ENCODE results near the gene WIPF3. TPM values are rescaled to one million over a fixed set of nuclear protein-coding genes. Genes with fewer than 3 reads are reported as not detected.

Gene WIPF3
- total RNA-seq, 2 donors from 2014 or later, result 1.6 to 2.3 TPM

GRCh38 chr7:29860186-29860585, 53.9 kb downstream of the WIPF3 start:
- H3K9me3 ChIP-seq, result no peaks in the 10 kb centered on the region
- no peak for DNase-seq
- H3K4me1 ChIP-seq, result no peaks in the 10 kb centered on the region
- H3K27ac ChIP-seq, result no peak overlapping the region
- no peaks in the 10 kb centered on the region for H3K27me3 ChIP-seq
- TF ChIP-seq CTCF (IDR thresholded peaks at IDR 0.05), result no peak
- H3K4me3 ChIP-seq, result no peak overlapping the region
- no peaks in the 10 kb centered on the region for H3K36me3 ChIP-seq
- no peak overlapping the region for H3K9ac ChIP-seq (ENCODE audit: low read depth in 2 of 2, low read length in 2 of 2)
- intact Hi-C loops (cut with DNase I), result no loop called here

- Histone ChIP-seq H3K36me3 (no peaks in the 10 kb centered on the region), H3K9ac (ENCODE audit: low read depth in 2 of 2, low read length in 2 of 2) (no peak overlapping the region), H3K9me3 (no peaks in the 10 kb centered on the region), H3K4me1 (no peaks in the 10 kb centered on the region), H3K27me3 (no peaks in the 10 kb centered on the region), H3K27ac (no peak overlapping the region), H3K4me3 (no peak overlapping the region)
- no peak for TF ChIP-seq CTCF (IDR thresholded peaks at IDR 0.05)
- DNase-seq, result no peak
- intact Hi-C loops (cut with DNase I), result no loop called here
Observed at GRCh38 chr7:29861884-29862283, 55.6 kb downstream of the WIPF3 start.

GRCh38 chr7:29864656-29865055, 58.3 kb downstream of the WIPF3 start:
- no peak overlapping the region for H3K27ac ChIP-seq
- H3K9ac ChIP-seq (ENCODE audit: low read depth in 2 of 2, low read length in 2 of 2), result no peak overlapping the region
- H3K4me3 ChIP-seq, result no peak overlapping the region

GRCh38 chr7:29865526-29865925, 59.2 kb downstream of the WIPF3 start:
- Histone ChIP-seq H3K9me3 (no peaks in the 10 kb centered on the region), H3K4me1 (no peaks in the 10 kb centered on the region), H3K9ac (ENCODE audit: low read depth in 2 of 2, low read length in 2 of 2) (no peak overlapping the region), H3K4me3 (no peak overlapping the region), H3K27ac (no peak overlapping the region), H3K36me3 (no peaks in the 10 kb centered on the region), H3K27me3 (no peaks in the 10 kb centered on the region)
- no peak for TF ChIP-seq CTCF (IDR thresholded peaks at IDR 0.05)
- intact Hi-C loops (cut with DNase I), result no loop called here
- DNase-seq, result no peak

More at GRCh38 chr7:29864656-29865055, 58.3 kb downstream of the WIPF3 start:
- intact Hi-C loops (cut with DNase I), result no loop called here
- TF ChIP-seq CTCF (IDR thresholded peaks at IDR 0.05), result no peak
- Histone ChIP-seq H3K36me3 (no peaks in the 10 kb centered on the region), H3K27me3 (no peaks in the 10 kb centered on the region), H3K9me3 (no peaks in the 10 kb centered on the region), H3K4me1 (no peaks in the 10 kb centered on the region)
- DNase-seq, result no peak

- Histone ChIP-seq H3K4me3 (no peak overlapping the region), H3K9me3 (no peaks in the 10 kb centered on the region), H3K4me1 (no peaks in the 10 kb centered on the region), H3K27ac (no peak overlapping the region), H3K9ac (ENCODE audit: low read depth in 2 of 2, low read length in 2 of 2) (no peak overlapping the region), H3K27me3 (no peaks in the 10 kb centered on the region), H3K36me3 (no peaks in the 10 kb centered on the region)
- no peak for DNase-seq
- TF ChIP-seq CTCF (IDR thresholded peaks at IDR 0.05), result no peak
- intact Hi-C loops (cut with DNase I), result no loop called here
Observed at GRCh38 chr7:29866490-29866930, 60.2 kb downstream of the WIPF3 start.
